ENCODE measurements around the gene SAMD10.

DNA sequence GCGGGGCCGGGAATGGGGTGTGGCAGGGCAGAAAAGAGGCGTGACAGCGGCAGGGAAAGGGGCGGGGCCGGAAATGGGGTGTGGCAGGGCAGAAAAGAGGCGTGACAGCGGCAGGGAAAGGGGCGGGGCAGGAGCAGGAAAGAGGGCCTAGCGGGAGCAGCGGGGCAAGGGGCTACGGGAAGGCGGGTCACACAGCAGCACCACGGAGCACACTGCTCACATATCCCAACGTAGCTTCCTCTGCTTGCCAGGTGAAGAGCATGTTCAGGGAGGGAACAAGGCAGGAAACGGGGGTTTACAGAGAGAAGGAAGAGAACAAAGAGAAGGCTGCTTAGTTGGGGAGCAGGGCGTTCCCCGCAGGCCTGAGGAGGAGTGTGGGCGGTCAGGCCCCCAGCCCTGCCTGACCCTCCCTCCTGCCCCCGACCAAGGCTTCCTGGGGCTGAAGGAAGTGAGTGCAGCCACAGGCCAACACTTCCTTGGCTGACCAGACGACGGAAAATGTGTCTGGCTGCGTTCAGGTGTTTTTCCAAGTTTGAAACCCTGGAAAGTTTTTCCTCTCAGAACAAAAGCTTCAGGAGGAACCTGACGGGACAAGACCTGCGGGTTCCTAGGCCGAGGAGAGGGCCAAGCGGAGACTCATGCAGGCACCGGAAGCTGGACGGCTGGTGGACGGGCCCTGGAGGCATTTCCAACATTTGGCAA is 37.0 kb downstream of the SAMD10 start:
- TF ChIP-seq CTCF (IDR thresholded peaks at IDR 0.05) (no peak), ZFX (IDR thresholded peaks at IDR 0.05; ENCODE audit: borderline replicate concordance) (no peak)

All from 22Rv1 (cell line).